ENCODE data around the gene F2RL2.

DNA sequence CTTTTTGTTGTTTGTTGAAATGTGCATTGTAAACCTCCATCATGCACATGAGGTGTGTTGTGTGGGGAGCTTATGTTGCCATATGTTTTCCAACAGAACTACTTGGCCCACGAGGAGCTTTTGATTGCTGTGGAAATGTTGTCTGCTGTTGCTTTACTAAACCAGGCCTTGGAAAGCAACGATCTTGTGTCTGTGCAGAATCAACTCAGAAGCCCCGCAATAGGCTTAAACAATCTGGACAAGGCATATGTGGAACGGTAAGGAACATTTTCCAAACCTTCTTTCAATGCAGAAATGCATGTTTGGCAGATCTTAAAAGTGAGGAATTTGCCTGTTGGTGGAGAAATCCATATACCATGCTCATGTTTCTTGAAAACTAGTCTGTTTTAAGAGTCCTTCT lies 22.5 kb downstream of the F2RL2 start:
- TF ChIP-seq, protein P1, sequence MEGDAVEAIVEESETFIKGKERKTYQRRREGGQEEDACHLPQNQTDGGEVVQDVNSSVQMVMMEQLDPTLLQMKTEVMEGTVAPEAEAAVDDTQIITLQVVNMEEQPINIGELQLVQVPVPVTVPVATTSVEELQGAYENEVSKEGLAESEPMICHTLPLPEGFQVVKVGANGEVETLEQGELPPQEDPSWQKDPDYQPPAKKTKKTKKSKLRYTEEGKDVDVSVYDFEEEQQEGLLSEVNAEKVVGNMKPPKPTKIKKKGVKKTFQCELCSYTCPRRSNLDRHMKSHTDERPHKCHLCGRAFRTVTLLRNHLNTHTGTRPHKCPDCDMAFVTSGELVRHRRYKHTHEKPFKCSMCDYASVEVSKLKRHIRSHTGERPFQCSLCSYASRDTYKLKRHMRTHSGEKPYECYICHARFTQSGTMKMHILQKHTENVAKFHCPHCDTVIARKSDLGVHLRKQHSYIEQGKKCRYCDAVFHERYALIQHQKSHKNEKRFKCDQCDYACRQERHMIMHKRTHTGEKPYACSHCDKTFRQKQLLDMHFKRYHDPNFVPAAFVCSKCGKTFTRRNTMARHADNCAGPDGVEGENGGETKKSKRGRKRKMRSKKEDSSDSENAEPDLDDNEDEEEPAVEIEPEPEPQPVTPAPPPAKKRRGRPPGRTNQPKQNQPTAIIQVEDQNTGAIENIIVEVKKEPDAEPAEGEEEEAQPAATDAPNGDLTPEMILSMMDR (IDR thresholded peaks at IDR 0.05) = no peak
- TF ChIP-seq POLR2A (IDR thresholded peaks at IDR 0.05) = no peak

All from testis (tissue), 2 donors.